SK-N-SH (cell line): Measurements from ENCODE around the gene ADCY7. TPM values are rescaled to one million over a fixed set of nuclear protein-coding genes. Genes with fewer than 3 reads are reported as not detected.

ENCODE experiments used
- CTCF ChIA-PET: fragments of 300-600, 350-600 bp; formaldehyde crosslinking; extraction: SDS; loops from one replicate; lab custom pipeline; 2021; lab: Yijun Ruan, JAX
- POLR2A ChIA-PET: fragments of 350-600 bp; sonication (Branson Sonifier 250); formaldehyde crosslinking; extraction: SDS; loops from one replicate; lab custom pipeline; 2020; ENCODE audit warnings: antibody characterized with exemption, inconsistent platforms; lab: Yijun Ruan, JAX
- DNase-seq: peaks from one replicate; pipeline ENCODE4 v3.0.0; 2012
- H2AFZ ChIP-seq: fragments of 200-600 bp; sonication (generic); 2 replicates; pipeline ENCODE4 v1.8.1; 2016; ENCODE audit warnings: antibody characterized with exemption, mild to moderate bottlenecking, low read depth
- H3F3A ChIP-seq: fragments of 200-600 bp; sonication (generic); replicated peaks from 2 replicates; pipeline ENCODE3; 2016; ENCODE audit warnings: antibody characterized with exemption, mild to moderate bottlenecking; ENCODE audit not compliant: insufficient read depth
- H3K27ac ChIP-seq, 2 experiments: fragments of 200-500 bp in 1 of 2; fragments of 200-600 bp in 1 of 2; sonication (Bioruptor generic) in 1 of 2; sonication (generic), shearing (Covaris generic) in 1 of 2; 2 replicates each; pipeline versions ENCODE4 v1.5.1 to v1.6.1; 2014 to 2016; ENCODE audit warnings: low read depth in 2 of 2, inconsistent platforms in 1 of 2, low read length in 1 of 2, mild to moderate bottlenecking in 1 of 2, mixed read lengths in 1 of 2
- H3K27me3 ChIP-seq: fragments of 200-600 bp; sonication (generic), shearing (Covaris generic); 2 replicates; pipeline ENCODE4 v1.6.1; 2016; ENCODE audit warnings: mixed run types; ENCODE audit not compliant: insufficient read depth
- H3K36me3 ChIP-seq, 2 experiments: fragments of 200-500 bp in 1 of 2; fragments of 200-600 bp in 1 of 2; sonication (Bioruptor generic) in 1 of 2; sonication (generic) in 1 of 2; replicated peaks in 1 of 2; 2 replicates each; pipeline versions ENCODE3 to v1.5.1; 2014 to 2016; ENCODE audit warnings: low read length in 1 of 2, mild to moderate bottlenecking in 1 of 2; ENCODE audit not compliant: insufficient read depth in 2 of 2, control insufficient read depth in 1 of 2
- H3K4me1 ChIP-seq, 2 experiments: fragments of 200-500 bp in 1 of 2; fragments of 200-600 bp in 1 of 2; sonication (Bioruptor generic) in 1 of 2; sonication (generic), shearing (Covaris generic) in 1 of 2; 2 replicates each; pipeline versions ENCODE4 v1.5.1 to v1.6.1; 2014 to 2016; ENCODE audit warnings: low read depth in 1 of 2, low read length in 1 of 2, mixed run types in 1 of 2; ENCODE audit not compliant: insufficient read depth in 2 of 2, control insufficient read depth in 1 of 2
- H3K4me2 ChIP-seq: fragments of 200-600 bp; sonication (generic), shearing (Covaris generic); 2 replicates; pipeline ENCODE4 v1.6.1; 2017; ENCODE audit warnings: mixed run types
- H3K4me3 ChIP-seq, 2 experiments: fragments of 200-500 bp in 1 of 2; fragments of 200-600 bp in 1 of 2; sonication (Bioruptor generic) in 1 of 2; sonication (generic), shearing (Covaris generic) in 1 of 2; 2 replicates each; pipeline versions ENCODE4 v1.5.1 to v1.8.1; 2014 to 2016; ENCODE audit warnings: low read depth in 2 of 2, inconsistent platforms in 1 of 2, low read length in 1 of 2, mild to moderate bottlenecking in 1 of 2, mixed read lengths in 1 of 2, moderate library complexity in 1 of 2
- H3K79me2 ChIP-seq: fragments of 200-600 bp; sonication (generic); 2 replicates; pipeline ENCODE4 v1.8.1; 2017; ENCODE audit warnings: mild to moderate bottlenecking; ENCODE audit not compliant: insufficient read depth
- H3K9ac ChIP-seq: fragments of 200-600 bp; sonication (generic); 2 replicates; pipeline ENCODE4 v1.6.1; 2017; ENCODE audit warnings: mixed run types
- H3K9me2 ChIP-seq: fragments of 200-600 bp; sonication (generic); 2 replicates; pipeline ENCODE4 v1.6.1; 2017; ENCODE audit warnings: mixed run types
- H3K9me3 ChIP-seq: fragments of 200-600 bp; sonication (generic); 2 replicates; pipeline ENCODE4 v1.6.1; 2017; ENCODE audit warnings: mixed run types, mild to moderate bottlenecking, moderate library complexity
- H4K20me1 ChIP-seq: fragments of 200-600 bp; sonication (generic); 2 replicates; pipeline ENCODE4 v1.6.1; 2017; ENCODE audit warnings: mild to moderate bottlenecking, mixed run types; ENCODE audit not compliant: insufficient read depth
- CHD2 ChIP-seq: fragments of 150-350 bp; IDR thresholded peaks from 2 replicates; pipeline ENCODE4 v1.6.1; 2018; ENCODE audit warnings: low read length; ENCODE audit not compliant: partially characterized antibody
- ELF1 ChIP-seq: IDR thresholded peaks from 2 replicates; pipeline ENCODE4 v1.4.0; 2012
- EP300 ChIP-seq, 2 experiments: IDR thresholded peaks; 2 replicates each; pipeline versions ENCODE4 v1.4.0 to v1.6.1; 2012; ENCODE audit warnings: borderline replicate concordance in 1 of 2, low read depth in 1 of 2, low read length in 1 of 2
- FOXM1 ChIP-seq: IDR thresholded peaks from 2 replicates; pipeline ENCODE4 v1.4.0; 2012; ENCODE audit warnings: low read depth, mild to moderate bottlenecking
- GABPA ChIP-seq: IDR thresholded peaks from 2 replicates; pipeline ENCODE4 v1.4.0; 2012; ENCODE audit warnings: low read depth, mild to moderate bottlenecking
- IRF3 ChIP-seq: fragments of 150-350 bp; IDR thresholded peaks from 2 replicates; pipeline ENCODE4 v1.6.1; 2016; ENCODE audit warnings: mild to moderate bottlenecking, low read depth, low read length
- JUND ChIP-seq: IDR thresholded peaks from 2 replicates; pipeline ENCODE4 v1.4.0; 2012
- MAX ChIP-seq: IDR thresholded peaks from 2 replicates; pipeline ENCODE4 v1.4.0; 2012; ENCODE audit warnings: low read depth
- MEF2A ChIP-seq: IDR thresholded peaks from 2 replicates; pipeline ENCODE4 v1.4.0; 2012; ENCODE audit warnings: low read depth, borderline replicate concordance
- MXI1 ChIP-seq: IDR thresholded peaks from 2 replicates; pipeline ENCODE4 v1.6.1; 2012; ENCODE audit warnings: mild to moderate bottlenecking, low read depth, low read length, improper control_type of control experiment
- PBX3 ChIP-seq: IDR thresholded peaks from 2 replicates; pipeline ENCODE4; 2012
- POLR2AphosphoS5 ChIP-seq: IDR thresholded peaks from 2 replicates; pipeline ENCODE4 v1.6.1; 2012; ENCODE audit warnings: low read depth, low read length
- RFX5 ChIP-seq: IDR thresholded peaks from 2 replicates; pipeline ENCODE4 v1.6.1; 2012; ENCODE audit warnings: mild to moderate bottlenecking, improper control_type of control experiment, low read length
- RXRA ChIP-seq: IDR thresholded peaks from 2 replicates; pipeline ENCODE4 v1.4.0; 2012; ENCODE audit warnings: low read depth, mild to moderate bottlenecking, borderline replicate concordance
- SIN3A ChIP-seq: IDR thresholded peaks from 2 replicates; pipeline ENCODE4 v1.6.1; 2012; ENCODE audit warnings: low read depth, mild to moderate bottlenecking, low read length, moderate library complexity, borderline replicate concordance
- TCF12 ChIP-seq: IDR thresholded peaks from 2 replicates; pipeline ENCODE4 v1.4.0; 2012
- TEAD4 ChIP-seq: IDR thresholded peaks from 2 replicates; pipeline ENCODE4 v1.4.0; 2012; ENCODE audit warnings: mild to moderate bottlenecking, borderline replicate concordance; ENCODE audit not compliant: insufficient read depth
- YY1 ChIP-seq: IDR thresholded peaks from 2 replicates; pipeline ENCODE4 v1.4.0; 2012; ENCODE audit warnings: low read depth, mild to moderate bottlenecking
- WGBS: methylation state at CpG from one replicate; pipeline ENCODE4 v1.1.6; 2017; ENCODE audit warnings: low lambda C conversion rate; 5-methylcytosine and 5-hydroxymethylcytosine counted together
- polyA plus RNA-seq, 3 experiments: library from polyadenylated mRNA; depleted of rRNA; stranded (reverse); fragments of >200 nt; gene quantifications; 2 replicates each; pipeline ENCODE4 v1.2.3, GENCODE V29; 2012
- TF ChIP-seq, protein P1 (sequence below): fragments of 200-600 bp; sonication (generic); IDR thresholded peaks from 2 replicates; pipeline ENCODE4 v1.6.1; 2017; ENCODE audit warnings: antibody characterized with exemption, mild to moderate bottlenecking, moderate library complexity
- TF ChIP-seq, protein P2 (sequence below): IDR thresholded peaks from 2 replicates; pipeline ENCODE4 v1.4.0; 2012; ENCODE audit warnings: low read depth, borderline replicate concordance

The ADCY7 gene
- polyA plus RNA-seq, 1 of the 3 experiments (the other 2 are of a cell fraction): 14.3 TPM

DNA sequence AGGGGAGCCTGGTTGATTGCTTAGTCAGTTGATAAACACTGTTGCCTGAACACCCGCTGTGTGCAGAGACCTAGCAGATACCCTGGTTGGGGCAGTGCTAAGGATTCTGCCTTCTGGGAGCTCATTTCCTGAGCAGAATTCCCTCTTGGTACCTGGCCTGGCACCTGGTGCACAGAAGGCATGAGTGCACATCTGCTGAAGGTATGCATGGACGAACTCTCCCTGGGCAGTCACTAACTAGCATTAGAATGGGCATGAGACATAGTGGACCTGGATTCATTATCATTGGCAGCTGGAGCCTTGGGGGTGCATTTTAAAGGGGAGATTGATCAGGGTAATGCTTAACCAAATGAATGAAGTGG, 13.1 kb downstream of the ADCY7 start:
- TF ChIP-seq MXI1 (no peak), RFX5 (no peak), PBX3 (no peak), YY1 (no peak), GABPA (no peak)
- TF ChIP-seq, protein P1, sequence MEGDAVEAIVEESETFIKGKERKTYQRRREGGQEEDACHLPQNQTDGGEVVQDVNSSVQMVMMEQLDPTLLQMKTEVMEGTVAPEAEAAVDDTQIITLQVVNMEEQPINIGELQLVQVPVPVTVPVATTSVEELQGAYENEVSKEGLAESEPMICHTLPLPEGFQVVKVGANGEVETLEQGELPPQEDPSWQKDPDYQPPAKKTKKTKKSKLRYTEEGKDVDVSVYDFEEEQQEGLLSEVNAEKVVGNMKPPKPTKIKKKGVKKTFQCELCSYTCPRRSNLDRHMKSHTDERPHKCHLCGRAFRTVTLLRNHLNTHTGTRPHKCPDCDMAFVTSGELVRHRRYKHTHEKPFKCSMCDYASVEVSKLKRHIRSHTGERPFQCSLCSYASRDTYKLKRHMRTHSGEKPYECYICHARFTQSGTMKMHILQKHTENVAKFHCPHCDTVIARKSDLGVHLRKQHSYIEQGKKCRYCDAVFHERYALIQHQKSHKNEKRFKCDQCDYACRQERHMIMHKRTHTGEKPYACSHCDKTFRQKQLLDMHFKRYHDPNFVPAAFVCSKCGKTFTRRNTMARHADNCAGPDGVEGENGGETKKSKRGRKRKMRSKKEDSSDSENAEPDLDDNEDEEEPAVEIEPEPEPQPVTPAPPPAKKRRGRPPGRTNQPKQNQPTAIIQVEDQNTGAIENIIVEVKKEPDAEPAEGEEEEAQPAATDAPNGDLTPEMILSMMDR: no peak
- H3K36me3 ChIP-seq: no peaks in the 10 kb centered on the region
- peaks cover 10% of the 10 kb centered on the region; the same call in 1 of the 2 replicates for H4K20me1 ChIP-seq
- H2AFZ ChIP-seq: no peak overlapping the region
- H3F3A ChIP-seq: peaks cover 4% of the 10 kb centered on the region
- H3K4me1 ChIP-seq: peaks cover 0 to 6% of the 10 kb centered on the region in 2 experiments; a peak in 1 of 4 replicates
- no peak overlapping the region for H3K4me2 ChIP-seq
- H3K9me2 ChIP-seq: no peaks in the 10 kb centered on the region
- 100% methylated on average over 2 of the region's 2 CpGs for WGBS
- no peak overlapping the region for H3K9ac ChIP-seq
- H3K4me3 ChIP-seq: no peak overlapping the region
- H3K27me3 ChIP-seq: no peaks in the 10 kb centered on the region
- DNase-seq: no peak
- H3K9me3 ChIP-seq: no peaks in the 10 kb centered on the region
- peaks cover 16% of the 10 kb centered on the region; the same call in 1 of the 2 replicates for H3K79me2 ChIP-seq
- no peak overlapping the region for H3K27ac ChIP-seq
- ChIA-PET CTCF (interaction anchor here (1.0 to 1.7 kb wide), 3 partner anchors 14 to 386 kb away, joined by 3 to 5 read pairs (median 5); partner anchors contain the start of gene ADCY7), POLR2A (no interaction called here)

DNA sequence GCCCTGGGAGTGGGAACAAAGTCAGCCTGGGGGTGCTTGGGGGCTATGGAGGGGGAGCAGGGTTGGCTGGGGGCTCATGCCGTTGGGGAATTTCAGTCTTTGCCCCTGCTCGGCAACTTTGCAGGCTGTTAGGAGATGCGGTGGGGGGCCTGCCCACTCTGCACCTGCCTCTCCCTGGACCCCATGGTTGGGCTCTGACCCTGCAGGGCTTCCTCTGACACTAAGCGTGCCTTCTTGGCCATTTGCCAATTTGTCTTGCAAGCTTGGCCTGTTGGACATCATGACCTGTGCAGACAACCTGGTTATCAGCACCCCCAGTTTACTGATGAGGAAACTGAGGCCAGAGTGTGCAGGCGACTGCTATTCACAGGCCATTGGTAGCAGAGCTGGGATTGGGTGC, 14.6 kb downstream of the ADCY7 start:
- H3K4me2 ChIP-seq: no peak overlapping the region
- H3K4me3 ChIP-seq: no peak overlapping the region
- H4K20me1 ChIP-seq: peaks cover 13% of the 10 kb centered on the region; the same call in 1 of the 2 replicates
- H3K9ac ChIP-seq: no peak overlapping the region
- H3K27ac ChIP-seq: no peak overlapping the region
- H3K9me3 ChIP-seq: no peaks in the 10 kb centered on the region
- ChIA-PET POLR2A (no interaction called here), CTCF (interaction anchor here (1.0 to 1.7 kb wide), 4 partner anchors 22 to 384 kb away, joined by 3 to 5 read pairs (median 3); no protein-coding TSS in a partner anchor)
- H3K79me2 ChIP-seq: peaks cover 16% of the 10 kb centered on the region; the same call in 1 of the 2 replicates
- peaks cover 4% of the 10 kb centered on the region for H3F3A ChIP-seq
- no peak for DNase-seq
- no peaks in the 10 kb centered on the region for H3K27me3 ChIP-seq
- no peaks in the 10 kb centered on the region for H3K9me2 ChIP-seq
- no peak overlapping the region for H2AFZ ChIP-seq
- 84% methylated on average over 4 of the region's 5 CpGs for WGBS
- peaks cover 0 to 19% of the 10 kb centered on the region in 2 experiments; a peak in 1 of 4 replicates for H3K4me1 ChIP-seq
- H3K36me3 ChIP-seq: no peaks in the 10 kb centered on the region
- TF ChIP-seq MAX: no peak
- TF ChIP-seq POLR2AphosphoS5: no peak
- TF ChIP-seq FOXM1: no peak
- no peak for TF ChIP-seq ELF1
- TF ChIP-seq, protein P2, sequence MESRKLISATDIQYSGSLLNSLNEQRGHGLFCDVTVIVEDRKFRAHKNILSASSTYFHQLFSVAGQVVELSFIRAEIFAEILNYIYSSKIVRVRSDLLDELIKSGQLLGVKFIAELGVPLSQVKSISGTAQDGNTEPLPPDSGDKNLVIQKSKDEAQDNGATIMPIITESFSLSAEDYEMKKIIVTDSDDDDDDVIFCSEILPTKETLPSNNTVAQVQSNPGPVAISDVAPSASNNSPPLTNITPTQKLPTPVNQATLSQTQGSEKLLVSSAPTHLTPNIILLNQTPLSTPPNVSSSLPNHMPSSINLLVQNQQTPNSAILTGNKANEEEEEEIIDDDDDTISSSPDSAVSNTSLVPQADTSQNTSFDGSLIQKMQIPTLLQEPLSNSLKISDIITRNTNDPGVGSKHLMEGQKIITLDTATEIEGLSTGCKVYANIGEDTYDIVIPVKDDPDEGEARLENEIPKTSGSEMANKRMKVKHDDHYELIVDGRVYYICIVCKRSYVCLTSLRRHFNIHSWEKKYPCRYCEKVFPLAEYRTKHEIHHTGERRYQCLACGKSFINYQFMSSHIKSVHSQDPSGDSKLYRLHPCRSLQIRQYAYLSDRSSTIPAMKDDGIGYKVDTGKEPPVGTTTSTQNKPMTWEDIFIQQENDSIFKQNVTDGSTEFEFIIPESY: no peak
- TF ChIP-seq RFX5: no peak
- no peak for TF ChIP-seq TCF12
- TF ChIP-seq, protein P1: no peak
- TF ChIP-seq EP300 (IDR thresholded peaks at IDR 0.05; ENCODE audit: borderline replicate concordance in 1 of 2, low read depth in 1 of 2, low read length in 1 of 2): no peak
- TF ChIP-seq SIN3A: no peak
- TF ChIP-seq MEF2A: no peak
- TF ChIP-seq TEAD4: no peak
- no peak for TF ChIP-seq CHD2
- no peak for TF ChIP-seq JUND
- TF ChIP-seq RXRA: no peak
- no peak for TF ChIP-seq IRF3
- TF ChIP-seq YY1: no peak
- no peak for TF ChIP-seq GABPA
